ENCODE data around the gene MTCL1. TPM values are rescaled to one million over a fixed set of nuclear protein-coding genes. Genes with fewer than 3 reads are reported as not detected.

The MTCL1 gene
- total RNA-seq, 1 experiment from 2014 or later, result 11.2 TPM

GRCh38 chr18:8823530-8823929 lies 118.2 kb downstream of the MTCL1 start:
- H3K27me3 ChIP-seq (replicated peaks; ENCODE audit: insufficient read depth, low read depth, low read length, poor library complexity), result no peaks in the 10 kb centered on the region
- TF ChIP-seq, protein P1, sequence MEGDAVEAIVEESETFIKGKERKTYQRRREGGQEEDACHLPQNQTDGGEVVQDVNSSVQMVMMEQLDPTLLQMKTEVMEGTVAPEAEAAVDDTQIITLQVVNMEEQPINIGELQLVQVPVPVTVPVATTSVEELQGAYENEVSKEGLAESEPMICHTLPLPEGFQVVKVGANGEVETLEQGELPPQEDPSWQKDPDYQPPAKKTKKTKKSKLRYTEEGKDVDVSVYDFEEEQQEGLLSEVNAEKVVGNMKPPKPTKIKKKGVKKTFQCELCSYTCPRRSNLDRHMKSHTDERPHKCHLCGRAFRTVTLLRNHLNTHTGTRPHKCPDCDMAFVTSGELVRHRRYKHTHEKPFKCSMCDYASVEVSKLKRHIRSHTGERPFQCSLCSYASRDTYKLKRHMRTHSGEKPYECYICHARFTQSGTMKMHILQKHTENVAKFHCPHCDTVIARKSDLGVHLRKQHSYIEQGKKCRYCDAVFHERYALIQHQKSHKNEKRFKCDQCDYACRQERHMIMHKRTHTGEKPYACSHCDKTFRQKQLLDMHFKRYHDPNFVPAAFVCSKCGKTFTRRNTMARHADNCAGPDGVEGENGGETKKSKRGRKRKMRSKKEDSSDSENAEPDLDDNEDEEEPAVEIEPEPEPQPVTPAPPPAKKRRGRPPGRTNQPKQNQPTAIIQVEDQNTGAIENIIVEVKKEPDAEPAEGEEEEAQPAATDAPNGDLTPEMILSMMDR (conservative IDR thresholded peaks at IDR 0.05; ENCODE audit: low read depth, low read length), result no peak
- no peak for TF ChIP-seq EZH2 (IDR thresholded peaks at IDR 0.05; ENCODE audit: borderline replicate concordance, low read depth, low read length, poor library complexity, severe bottlenecking)
- H3K9me3 ChIP-seq (ENCODE audit: low read depth, low read length, poor library complexity, severe bottlenecking), result no peaks in the 10 kb centered on the region
- no peaks in the 10 kb centered on the region for H3K4me1 ChIP-seq (ENCODE audit: insufficient read depth, low read length, poor library complexity, severe bottlenecking)
- DNase-seq (ENCODE audit: low spot score), result no peak
- ChIA-PET POLR2A (ENCODE audit: low non-redundant PET) (no interaction called here), CTCF (no interaction called here)
- intact Hi-C loops (cut with micrococcal nuclease; ENCODE audit: unreplicated experiment), result no loop called here
- H3K4me3 ChIP-seq (ENCODE audit: low read depth, low read length, poor library complexity, severe bottlenecking), result no peak overlapping the region
- no TSS peak for BruUV-seq (replicated peaks)
- no peaks in the 10 kb centered on the region for H3K36me3 ChIP-seq (ENCODE audit: insufficient read depth, low read length, poor library complexity, severe bottlenecking)
- no peak overlapping the region for H3K27ac ChIP-seq (ENCODE audit: low read depth, low read length, poor library complexity, severe bottlenecking)

DNA sequence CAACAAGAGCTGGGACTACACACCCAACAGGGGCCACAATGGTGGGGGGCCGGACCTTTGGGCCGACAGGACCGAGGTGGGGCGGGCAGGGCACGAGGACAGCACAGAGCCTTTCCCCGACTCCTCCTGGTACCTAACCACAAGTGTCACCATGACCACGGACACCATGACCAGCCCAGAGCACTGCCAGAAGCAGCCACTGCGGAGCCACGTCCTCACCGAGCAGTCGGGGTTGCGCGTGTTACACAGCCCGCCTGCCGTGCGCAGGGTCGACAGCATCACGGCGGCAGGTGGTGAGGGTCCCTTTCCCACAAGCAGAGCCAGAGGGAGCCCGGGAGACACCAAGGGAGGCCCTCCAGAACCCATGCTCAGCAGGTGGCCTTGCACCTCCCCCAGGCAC lies 119.5 kb downstream of the MTCL1 start:
- no peaks in the 10 kb centered on the region for H3K36me3 ChIP-seq (ENCODE audit: insufficient read depth, low read length, poor library complexity, severe bottlenecking)

DNA sequence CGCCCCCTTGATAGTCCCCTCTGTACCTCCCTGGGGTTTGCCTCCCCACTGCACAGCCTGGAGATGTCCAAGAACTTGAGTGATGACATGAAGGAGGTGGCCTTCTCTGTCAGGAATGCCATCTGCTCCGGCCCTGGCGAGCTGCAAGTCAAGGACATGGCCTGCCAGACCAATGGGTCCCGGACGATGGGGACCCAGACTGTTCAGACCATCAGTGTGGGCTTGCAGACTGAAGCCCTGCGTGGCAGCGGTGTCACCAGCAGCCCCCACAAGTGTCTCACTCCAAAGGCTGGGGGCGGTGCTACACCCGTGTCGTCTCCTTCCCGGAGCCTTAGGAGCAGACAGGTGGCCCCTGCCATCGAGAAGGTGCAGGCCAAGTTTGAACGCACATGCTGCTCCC lies 119.9 kb downstream of the MTCL1 start:
- Histone ChIP-seq H3K27ac (ENCODE audit: low read depth, low read length, poor library complexity, severe bottlenecking) (no peak overlapping the region), H3K27me3 (replicated peaks; ENCODE audit: insufficient read depth, low read depth, low read length, poor library complexity) (no peaks in the 10 kb centered on the region), H3K9me3 (ENCODE audit: low read depth, low read length, poor library complexity, severe bottlenecking) (no peaks in the 10 kb centered on the region), H3K36me3 (ENCODE audit: insufficient read depth, low read length, poor library complexity, severe bottlenecking) (no peaks in the 10 kb centered on the region), H3K4me1 (ENCODE audit: insufficient read depth, low read length, poor library complexity, severe bottlenecking) (no peaks in the 10 kb centered on the region), H3K4me3 (ENCODE audit: low read depth, low read length, poor library complexity, severe bottlenecking) (no peak overlapping the region)
- no peak for TF ChIP-seq EZH2 (IDR thresholded peaks at IDR 0.05; ENCODE audit: borderline replicate concordance, low read depth, low read length, poor library complexity, severe bottlenecking)
- TF ChIP-seq, protein P1 (conservative IDR thresholded peaks at IDR 0.05; ENCODE audit: low read depth, low read length), result no peak
- ChIA-PET POLR2A (ENCODE audit: low non-redundant PET) (no interaction called here), CTCF (no interaction called here)
- no TSS peak for BruUV-seq (replicated peaks)
- intact Hi-C loops (cut with micrococcal nuclease; ENCODE audit: unreplicated experiment), result no loop called here
- no peak for DNase-seq (ENCODE audit: low spot score)

More for the DNA sequence above, 119.5 kb downstream of the MTCL1 start:
- Histone ChIP-seq H3K4me3 (ENCODE audit: low read depth, low read length, poor library complexity, severe bottlenecking) (no peak overlapping the region), H3K9me3 (ENCODE audit: low read depth, low read length, poor library complexity, severe bottlenecking) (no peaks in the 10 kb centered on the region), H3K4me1 (ENCODE audit: insufficient read depth, low read length, poor library complexity, severe bottlenecking) (no peaks in the 10 kb centered on the region), H3K27me3 (replicated peaks; ENCODE audit: insufficient read depth, low read depth, low read length, poor library complexity) (no peaks in the 10 kb centered on the region), H3K27ac (ENCODE audit: low read depth, low read length, poor library complexity, severe bottlenecking) (no peak overlapping the region)
- no TSS peak for BruUV-seq (replicated peaks)
- no peak for DNase-seq (ENCODE audit: low spot score)
- CTCF ChIA-PET, result no interaction called here
- intact Hi-C loops (cut with micrococcal nuclease; ENCODE audit: unreplicated experiment), result no loop called here
- no peak for TF ChIP-seq EZH2 (IDR thresholded peaks at IDR 0.05; ENCODE audit: borderline replicate concordance, low read depth, low read length, poor library complexity, severe bottlenecking)
- TF ChIP-seq, protein P1 (conservative IDR thresholded peaks at IDR 0.05; ENCODE audit: low read depth, low read length), result no peak
- POLR2A ChIA-PET (ENCODE audit: low non-redundant PET), result no interaction called here

All from A673 (cell line).